Measurements from ENCODE around the gene FAM131C.
A peak's percentile ranks its signal among the peaks of the same experiment; 100 is the strongest.
"Not testable (repeated sequence)": the region's sequence is repeated elsewhere in the genome, so short reads cannot be mapped to it uniquely, and the experiment has no call there.

Gene FAM131C, protein sequence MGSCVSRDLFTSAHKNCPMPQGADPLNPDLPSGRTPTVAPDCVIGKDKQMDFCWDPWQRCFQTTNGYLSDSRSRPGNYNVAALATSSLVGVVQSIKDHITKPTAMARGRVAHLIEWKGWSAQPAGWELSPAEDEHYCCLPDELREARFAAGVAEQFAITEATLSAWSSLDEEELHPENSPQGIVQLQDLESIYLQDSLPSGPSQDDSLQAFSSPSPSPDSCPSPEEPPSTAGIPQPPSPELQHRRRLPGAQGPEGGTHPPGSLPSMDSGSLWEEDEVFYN

DNA sequence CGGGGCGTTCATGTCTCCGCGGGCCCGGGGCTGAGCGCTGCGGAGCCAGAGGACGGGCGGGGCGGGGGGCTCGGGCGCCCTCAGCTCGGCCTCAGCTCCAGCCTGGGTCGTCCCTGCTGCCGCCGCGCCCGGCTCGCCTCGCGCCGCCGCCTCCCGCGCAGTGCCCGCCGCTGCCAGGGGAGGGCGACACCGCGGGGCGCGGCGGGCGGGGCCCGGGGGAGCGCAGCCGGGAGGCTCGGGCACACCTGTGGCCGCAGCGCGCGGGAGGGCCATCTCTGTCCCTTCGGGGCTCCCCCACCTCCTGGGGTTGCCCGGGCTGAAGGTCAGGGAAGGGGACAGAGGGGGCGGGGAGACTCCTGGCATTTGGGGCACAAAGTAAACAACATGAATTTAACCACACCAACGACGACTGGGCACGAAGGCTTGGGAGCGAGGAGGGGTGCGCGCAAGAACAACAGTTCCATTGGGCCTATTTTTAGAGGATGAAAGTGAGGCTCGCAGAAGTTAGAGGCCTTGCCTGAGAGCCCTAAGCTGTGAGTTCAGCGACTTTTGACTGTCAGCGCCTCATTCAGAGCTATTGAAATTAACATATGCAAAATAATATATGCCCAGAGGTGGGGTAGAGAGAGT lies at the start of gene FAM131C:
Gene FAM131C, minus strand, starts transcription at position 162 of the 630 bp plus-strand sequence. CDS start 209 bp downstream, outside the sequence.
- no peak for DNase-seq (ENCODE audit: low read depth in 2 of 2)

DNA sequence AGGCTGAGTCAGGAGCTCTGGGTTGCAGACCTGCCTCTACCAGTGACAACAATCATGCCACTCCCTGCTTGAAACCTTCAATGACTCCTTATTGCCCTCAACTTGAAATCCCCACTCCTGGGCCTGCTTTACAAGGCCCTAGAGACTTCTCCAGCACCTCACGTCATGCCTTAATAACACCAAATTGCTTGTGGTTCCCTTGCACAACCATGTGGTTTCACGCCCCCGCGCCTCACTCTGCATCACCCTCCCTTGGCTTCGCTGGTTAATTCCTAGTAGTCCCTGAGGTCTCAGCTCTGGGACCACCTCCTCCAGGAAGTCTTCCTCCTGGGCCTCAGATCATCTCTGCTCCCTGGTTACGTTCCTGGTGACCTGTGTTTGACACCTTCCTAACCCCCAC lies 49.5 kb upstream of the FAM131C start:
- peak; percentile 36 to 40 for DNase-seq (ENCODE audit: low read depth in 2 of 2)

DNA sequence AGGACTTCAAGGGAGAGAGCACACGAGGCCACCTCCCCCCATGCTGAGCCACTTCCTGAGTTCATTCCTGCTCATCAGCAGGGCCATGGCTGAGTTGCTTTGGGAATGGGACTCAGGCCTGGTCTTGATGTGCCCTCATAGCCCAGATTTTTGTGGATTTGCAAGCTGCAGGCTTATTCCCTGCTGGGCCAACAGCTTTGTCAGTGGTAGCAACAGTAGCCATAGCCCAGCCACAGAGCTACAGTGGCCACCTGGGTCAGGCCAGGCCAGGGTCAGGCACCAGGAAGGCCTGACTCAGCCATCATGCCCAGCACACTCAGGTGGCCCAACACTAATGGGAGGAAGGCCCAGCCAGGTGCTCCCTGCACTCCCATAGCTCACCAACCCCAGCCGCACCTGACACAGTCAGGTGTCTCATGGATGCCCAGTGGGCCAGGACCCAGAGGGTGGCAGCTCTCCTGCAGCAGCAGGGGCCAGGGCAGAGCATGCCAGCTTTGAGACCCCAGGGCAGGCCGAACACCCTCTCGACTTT lies 49.0 kb upstream of the FAM131C start:
- DNase-seq (ENCODE audit: low read depth in 2 of 2), result no peak

- DNase-seq (ENCODE audit: low read depth in 2 of 2), result no peak
Measured at GRCh38 chr1:16120940-16121410, 47.5 kb upstream of the FAM131C start.

DNA sequence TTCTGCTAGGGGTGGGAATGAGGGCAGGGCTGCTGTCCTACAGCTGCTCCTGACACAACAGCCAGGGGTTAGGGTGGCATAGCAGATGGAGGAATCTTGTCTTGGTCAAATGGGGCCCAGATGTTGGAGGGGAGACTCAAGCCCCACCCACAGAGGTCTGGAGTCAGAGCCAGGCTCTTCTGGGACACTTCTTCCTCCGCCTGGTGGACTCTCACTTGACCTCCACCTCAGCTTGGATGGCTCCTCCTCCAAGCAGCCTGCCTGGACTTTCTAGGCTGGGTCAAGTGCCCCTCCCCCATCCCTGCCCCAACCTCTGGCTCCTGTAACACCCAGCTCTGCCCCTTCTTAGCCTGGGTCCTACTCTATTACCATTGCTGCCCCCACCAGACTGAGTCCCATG lies 47.0 kb upstream of the FAM131C start:
- DNase-seq (ENCODE audit: low read depth in 2 of 2), result no peak

- DNase-seq (ENCODE audit: low read depth in 2 of 2), result no peak
Measured at GRCh38 chr1:16119926-16120325, 46.5 kb upstream of the FAM131C start.

DNA sequence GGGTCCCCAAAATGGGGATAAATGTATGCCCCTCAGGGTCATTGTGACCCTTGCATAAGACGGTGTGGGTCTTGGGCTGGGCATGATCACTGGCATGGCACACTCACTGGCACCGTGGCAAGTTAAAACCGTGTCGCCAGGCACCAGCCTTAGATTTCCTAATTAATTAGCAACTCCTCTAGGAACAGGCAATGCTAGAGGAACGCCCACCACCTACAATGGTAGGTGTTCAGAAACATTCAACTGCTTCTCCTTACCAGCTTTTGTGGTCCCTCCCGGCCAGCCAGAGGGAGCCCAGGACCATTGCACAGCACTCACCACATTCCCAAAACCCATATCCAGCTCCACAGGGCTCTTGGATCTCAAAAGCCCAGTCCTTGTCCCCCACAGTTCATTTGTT lies 46.1 kb upstream of the FAM131C start:
- DNase-seq (ENCODE audit: low read depth in 2 of 2), result no peak

GRCh38 chr1:16118706-16119105 lies 45.3 kb upstream of the FAM131C start:
- no peak for DNase-seq (ENCODE audit: low read depth in 2 of 2)

DNA sequence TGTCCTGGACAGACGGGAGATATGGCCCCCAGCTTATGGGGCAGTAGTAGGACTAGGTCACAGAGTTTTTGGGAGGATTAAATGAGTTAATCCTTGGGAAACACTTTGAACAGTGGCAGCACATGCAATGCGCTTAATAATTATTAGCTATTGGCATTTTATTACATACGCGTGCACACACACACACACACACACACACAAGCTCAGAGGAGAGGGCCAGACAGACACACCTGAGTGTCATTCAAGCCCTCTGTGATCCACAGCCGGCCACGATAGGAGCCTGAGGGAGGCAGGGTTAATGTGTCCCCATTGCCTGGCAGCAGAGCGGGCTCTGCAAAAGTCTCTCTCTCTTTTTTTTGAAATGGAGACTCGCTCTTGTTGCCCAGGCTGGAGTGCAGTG lies 44.5 kb upstream of the FAM131C start:
- no peak for DNase-seq (ENCODE audit: low read depth in 2 of 2)

- DNase-seq (ENCODE audit: low read depth in 2 of 2), result no peak
Measured at GRCh38 chr1:16117369-16117768, 43.9 kb upstream of the FAM131C start.

- no peak for DNase-seq (ENCODE audit: low read depth in 2 of 2)
Measured at GRCh38 chr1:16116625-16117024, 43.2 kb upstream of the FAM131C start.

- no peak for DNase-seq (ENCODE audit: low read depth in 2 of 2)
Measured at GRCh38 chr1:16116002-16116401, 42.6 kb upstream of the FAM131C start.

- DNase-seq (ENCODE audit: low read depth in 2 of 2), result no peak
Measured at GRCh38 chr1:16115468-16115983, 42.1 kb upstream of the FAM131C start.

DNA sequence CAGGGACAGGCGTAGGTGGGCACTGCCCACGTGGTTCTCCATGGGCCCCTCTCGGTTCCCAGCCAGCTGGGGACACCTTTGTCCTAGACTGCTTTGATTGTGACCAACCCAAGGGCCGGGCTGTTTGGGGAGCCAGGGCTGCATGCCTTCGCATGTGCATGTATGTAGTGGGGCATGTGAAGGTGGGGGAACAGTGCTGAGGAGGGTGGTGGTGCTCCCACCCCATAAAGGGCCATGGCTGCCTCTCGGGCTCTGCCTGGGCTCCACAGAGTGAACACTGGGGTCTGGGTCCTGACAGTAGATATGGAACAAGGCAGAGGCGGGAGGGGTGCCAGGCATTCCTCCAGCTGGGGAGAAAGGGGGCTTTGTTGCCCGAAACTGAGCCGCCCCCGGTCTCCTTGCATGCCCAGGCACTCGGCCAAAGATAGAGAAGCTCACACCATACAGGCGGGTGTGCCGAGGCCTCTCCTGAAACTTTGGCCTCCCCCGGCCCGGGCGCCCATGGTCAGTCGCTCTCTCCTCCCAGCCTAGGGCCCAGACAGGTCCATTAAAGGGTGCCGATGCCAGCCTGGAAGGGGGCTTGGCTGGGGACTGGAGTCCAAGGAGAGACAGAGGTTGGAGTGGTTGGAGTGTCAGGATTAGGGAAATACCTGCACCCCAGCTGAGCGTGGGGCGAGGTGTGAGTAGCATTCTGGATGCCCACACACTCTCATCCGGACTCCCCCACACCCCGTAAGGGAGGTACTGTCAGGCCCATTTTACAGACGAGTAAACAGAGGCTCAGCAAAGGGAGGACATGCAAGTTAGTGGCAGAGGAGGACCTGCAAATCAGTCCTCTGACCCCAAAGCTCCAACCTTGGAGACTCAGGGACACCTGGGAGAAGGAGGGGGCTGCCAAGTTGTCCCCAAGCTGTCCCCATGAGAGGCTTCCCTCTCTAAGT lies 41.3 kb upstream of the FAM131C start:
- DNase-seq (ENCODE audit: low read depth in 2 of 2), result no peak

DNA sequence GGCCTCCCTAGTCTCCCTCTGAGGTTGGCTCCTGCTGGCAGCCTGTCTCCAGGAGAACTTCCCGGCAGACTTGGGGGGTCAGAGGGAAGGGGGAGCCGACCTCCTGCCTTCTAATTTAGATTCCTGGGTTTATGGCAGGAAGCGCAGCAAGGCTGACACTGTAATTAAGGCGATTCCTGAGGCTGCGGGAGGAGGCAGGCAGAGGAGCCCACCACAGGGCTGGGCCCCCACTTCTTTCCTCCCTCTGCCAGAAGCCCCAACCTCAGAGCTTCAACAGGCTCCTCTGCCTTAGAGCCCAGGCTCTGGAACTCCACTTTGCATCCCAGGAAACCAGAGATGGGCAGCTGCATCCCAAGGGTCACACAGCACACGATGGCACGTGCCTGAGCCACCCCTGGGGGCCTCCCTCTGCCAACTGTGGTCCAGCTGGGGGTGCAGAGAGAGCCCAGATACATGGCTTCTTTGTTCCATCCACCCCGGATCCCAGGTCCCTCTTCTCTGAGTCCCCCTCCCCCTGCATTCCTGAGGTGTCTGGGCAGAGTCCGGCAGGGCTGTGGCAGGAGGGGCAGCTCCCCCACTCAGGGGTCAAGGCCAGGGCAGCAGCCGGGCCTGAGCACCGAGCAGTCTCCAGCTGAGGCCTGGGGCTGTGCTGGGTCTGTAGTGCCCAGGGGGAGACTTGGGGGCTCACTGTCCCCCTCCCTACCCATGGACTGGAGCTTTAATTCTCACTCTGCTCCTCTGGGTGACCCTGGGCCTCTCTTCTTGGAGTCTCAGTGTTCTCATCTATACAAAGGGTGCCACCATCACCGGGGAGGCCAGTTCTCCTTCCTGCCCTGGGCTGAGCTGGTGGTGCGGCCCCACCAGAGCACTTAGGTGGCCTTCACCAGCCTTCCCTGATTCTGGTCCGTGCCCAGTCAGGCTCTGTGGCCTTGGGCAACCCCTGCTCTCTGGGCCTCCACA lies 39.4 kb upstream of the FAM131C start:
- DNase-seq (ENCODE audit: low read depth in 2 of 2), result no peak

DNA sequence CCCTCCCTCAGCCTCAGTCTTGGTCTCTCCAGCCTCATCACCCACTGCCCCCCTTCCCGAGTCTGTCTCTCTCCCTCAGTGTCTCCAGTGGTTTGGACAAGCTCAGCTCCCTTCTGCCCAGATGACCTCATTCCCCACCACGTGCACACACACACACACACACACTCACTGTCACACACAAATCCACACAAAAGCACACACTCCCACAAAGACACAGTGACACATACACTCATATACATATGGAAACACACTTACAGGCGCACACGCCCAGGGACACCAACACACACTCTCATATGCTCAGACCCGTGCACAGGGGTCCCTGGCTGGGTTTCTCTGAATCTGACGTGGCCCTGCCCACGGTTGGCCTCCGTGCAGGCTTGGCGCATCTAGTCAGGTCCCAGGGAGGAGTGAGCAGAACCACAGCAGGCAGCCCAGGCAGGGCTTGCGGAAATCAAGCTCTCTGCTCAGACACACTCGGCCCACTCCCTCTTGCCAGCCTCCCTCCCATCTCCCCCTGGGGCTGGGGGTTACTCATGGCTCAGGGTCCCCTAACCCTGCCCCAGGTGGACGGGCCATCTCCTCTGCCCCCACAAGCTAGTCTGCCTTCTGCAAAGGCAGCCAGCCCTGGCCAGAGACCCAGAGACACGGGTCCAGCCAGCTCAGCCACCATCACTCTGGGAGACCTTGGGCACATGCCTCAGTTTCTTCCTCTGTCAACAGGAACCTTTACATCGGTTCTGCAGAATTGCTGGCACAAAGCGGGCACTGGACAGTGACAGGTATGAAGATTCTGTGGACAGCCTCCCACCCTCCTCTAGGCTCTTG lies 38.5 kb upstream of the FAM131C start:
- DNase-seq (ENCODE audit: low read depth in 2 of 2), result no peak

DNA sequence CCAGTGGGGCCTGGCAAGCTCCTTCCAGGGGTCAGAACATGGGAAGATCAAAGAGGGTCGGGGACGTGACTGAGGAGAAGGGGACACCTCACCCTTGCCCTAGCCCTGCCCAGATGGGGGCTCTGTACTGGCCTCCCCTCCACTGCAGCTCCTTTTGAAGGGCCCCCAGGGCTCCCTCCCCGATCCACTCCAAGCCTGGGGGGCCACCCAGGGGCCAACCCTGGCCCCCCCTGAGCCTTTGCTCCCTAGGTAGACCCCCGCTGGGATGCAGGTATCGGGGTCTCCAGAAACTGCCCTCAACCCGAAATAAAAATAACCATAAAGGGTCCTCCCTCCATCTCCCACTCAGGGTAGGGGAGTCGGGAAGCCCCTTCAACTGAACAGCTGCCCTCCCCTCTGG lies 37.4 kb upstream of the FAM131C start:
- DNase-seq (ENCODE audit: low read depth in 2 of 2), result no peak

- no peak for DNase-seq (ENCODE audit: low read depth in 2 of 2)
Measured at GRCh38 chr1:16110456-16110855, 37.0 kb upstream of the FAM131C start.

DNA sequence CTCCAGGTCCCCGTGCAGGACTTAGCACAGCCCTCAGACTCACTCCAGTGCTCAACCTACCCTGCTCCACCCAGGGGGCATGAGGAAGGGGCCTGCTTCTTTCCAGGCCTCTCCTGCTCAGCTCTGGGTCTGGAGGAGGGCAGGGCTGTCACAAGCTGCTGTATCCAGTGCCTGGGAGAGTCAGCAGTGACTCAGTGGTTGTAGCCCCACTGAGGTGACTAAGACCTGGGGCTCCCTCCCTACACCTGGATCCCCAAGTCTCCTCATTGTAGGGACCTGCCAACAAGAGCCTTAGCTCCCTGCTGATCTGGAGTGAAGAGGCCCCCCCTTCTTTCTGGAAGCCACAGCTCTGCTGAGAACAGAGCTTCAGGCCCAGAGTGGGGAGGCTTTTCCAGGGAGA lies 36.1 kb upstream of the FAM131C start:
- DNase-seq (ENCODE audit: low read depth in 2 of 2), result no peak

DNA sequence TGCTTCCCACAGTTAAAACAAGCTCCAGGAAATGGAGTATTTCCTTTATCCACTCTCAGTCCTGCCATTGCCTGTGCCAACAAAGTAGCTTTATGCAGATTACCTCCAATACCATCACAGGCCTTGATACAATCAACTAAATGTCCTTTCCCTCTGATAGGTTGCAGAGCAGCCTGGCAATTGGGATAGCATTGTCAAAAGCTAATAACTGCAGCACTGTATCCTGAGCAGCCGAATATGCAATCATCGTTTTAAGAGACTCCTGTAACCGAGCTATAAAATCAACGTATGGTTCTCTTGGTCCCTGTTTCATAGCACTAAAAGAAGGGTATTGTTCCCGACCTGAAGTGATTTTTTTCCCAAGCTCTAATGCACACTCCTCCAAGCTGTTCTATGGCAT lies 33.6 kb upstream of the FAM131C start:
- not testable (repeated sequence) for DNase-seq (ENCODE audit: low read depth in 2 of 2)

Measured in activated CD8-positive, alpha-beta memory T cell treated with anti-CD3 and anti-CD28 coated beads for 4 hours (primary cell).